NB4 (cell line): ENCODE measurements around the gene SLC25A4.

Source experiments
- CTCF ChIP-seq: IDR thresholded peaks from one replicate; pipeline ENCODE4 v1.5.1; 2012; ENCODE audit warnings: low read depth, low read length
- POLR2A ChIP-seq: IDR thresholded peaks from 2 replicates; pipeline ENCODE4 v1.6.1; 2011; ENCODE audit warnings: mild to moderate bottlenecking; ENCODE audit not compliant: insufficient read length; ENCODE audit errors: extremely low read depth

GRCh38 chr4:185099024-185099682 is 43.9 kb upstream of the SLC25A4 start:
- TF ChIP-seq POLR2A (no peak), CTCF (no peak)
